ENCODE measurements around the gene TRIM66.
A peak's percentile ranks its signal among the peaks of the same experiment; 100 is the strongest.

Gene TRIM66

GRCh38 chr11:8581300-8581699, 101.2 kb downstream of the TRIM66 start:
- Histone ChIP-seq H3K36me3 (ENCODE audit: control insufficient read depth in 1 of 2, insufficient read depth in 2 of 2, low read length in 2 of 2) (no peaks in the 10 kb centered on the region), H3K4me1 (ENCODE audit: control insufficient read depth in 1 of 2, insufficient read depth in 2 of 2, low read length in 2 of 2) (no peaks in the 10 kb centered on the region), H4K91ac (ENCODE audit: low read depth, low read length) (no peak overlapping the region), H3K23ac (ENCODE audit: low read length) (no peak overlapping the region), H2BK120ac (ENCODE audit: insufficient read depth, low read length, poor library complexity) (no peak overlapping the region), H3K79me1 (ENCODE audit: low read length) (no peaks in the 10 kb centered on the region), H3K14ac (ENCODE audit: low read length) (no peak overlapping the region), H3K9ac (ENCODE audit: low read length) (no peak overlapping the region), H3K4me2 (ENCODE audit: low read length) (no peak overlapping the region), H4K8ac (ENCODE audit: low read depth, low read length) (no peak overlapping the region), H3K4me3 (ENCODE audit: low read depth, low read length) (no peak overlapping the region), H4K12ac (ENCODE audit: low read depth, low read length) (no peak overlapping the region), H3K79me2 (ENCODE audit: control insufficient read depth, insufficient read depth, low read length, poor library complexity) (no peaks in the 10 kb centered on the region), H2BK5ac (ENCODE audit: low read depth, low read length, poor library complexity) (no peak overlapping the region), H3K4ac (ENCODE audit: low read depth, low read length) (no peak overlapping the region), H2AK5ac (ENCODE audit: low read length) (no peak overlapping the region), H3K18ac (ENCODE audit: low read length) (no peak overlapping the region), H3K27ac (ENCODE audit: low read depth, low read length) (no peak overlapping the region), H3K9me3 (ENCODE audit: insufficient read depth, low read depth, low read length) (no peaks in the 10 kb centered on the region), H2BK12ac (ENCODE audit: low read length) (no peak overlapping the region), H2AFZ (ENCODE audit: insufficient read depth, low read length, poor library complexity) (no peak overlapping the region), H3K27me3 (ENCODE audit: insufficient read depth, low read length) (no peaks in the 10 kb centered on the region)
- DNase-seq, result peak; percentile 11 to 54
- no CpG with 5 or more reads among the region's 3 CpGs for WGBS (ENCODE audit: extremely low coverage, insufficient coverage, insufficient read length)

- DNase-seq, result peak in 1 of 2 donors; percentile 24
- Histone ChIP-seq H3K79me1 (ENCODE audit: low read length) (no peaks in the 10 kb centered on the region), H3K4ac (ENCODE audit: low read depth, low read length) (no peak overlapping the region), H2AFZ (ENCODE audit: insufficient read depth, low read length, poor library complexity) (no peak overlapping the region), H3K4me1 (ENCODE audit: control insufficient read depth in 1 of 2, insufficient read depth in 2 of 2, low read length in 2 of 2) (no peaks in the 10 kb centered on the region), H3K27me3 (ENCODE audit: insufficient read depth, low read length) (no peaks in the 10 kb centered on the region), H3K9me3 (ENCODE audit: insufficient read depth, low read depth, low read length) (no peaks in the 10 kb centered on the region), H4K8ac (ENCODE audit: low read depth, low read length) (no peak overlapping the region), H3K79me2 (ENCODE audit: control insufficient read depth, insufficient read depth, low read length, poor library complexity) (no peaks in the 10 kb centered on the region), H3K14ac (ENCODE audit: low read length) (no peak overlapping the region), H2BK120ac (ENCODE audit: insufficient read depth, low read length, poor library complexity) (no peak overlapping the region), H3K9ac (ENCODE audit: low read length) (no peak overlapping the region), H3K4me3 (ENCODE audit: low read depth, low read length) (no peak overlapping the region), H3K27ac (ENCODE audit: low read depth, low read length) (no peak overlapping the region), H2BK12ac (ENCODE audit: low read length) (no peak overlapping the region), H3K18ac (ENCODE audit: low read length) (no peak overlapping the region), H2AK5ac (ENCODE audit: low read length) (no peak overlapping the region), H3K23ac (ENCODE audit: low read length) (no peak overlapping the region), H3K4me2 (ENCODE audit: low read length) (no peak overlapping the region), H4K12ac (ENCODE audit: low read depth, low read length) (no peak overlapping the region), H3K36me3 (ENCODE audit: control insufficient read depth in 1 of 2, insufficient read depth in 2 of 2, low read length in 2 of 2) (no peaks in the 10 kb centered on the region), H2BK5ac (ENCODE audit: low read depth, low read length, poor library complexity) (no peak overlapping the region), H4K91ac (ENCODE audit: low read depth, low read length) (no peak overlapping the region)
- no CpG with 5 or more reads among the region's 2 CpGs for WGBS (ENCODE audit: extremely low coverage, insufficient coverage, insufficient read length)
Observed at GRCh38 chr11:8577791-8578581, 104.5 kb downstream of the TRIM66 start.

DNA sequence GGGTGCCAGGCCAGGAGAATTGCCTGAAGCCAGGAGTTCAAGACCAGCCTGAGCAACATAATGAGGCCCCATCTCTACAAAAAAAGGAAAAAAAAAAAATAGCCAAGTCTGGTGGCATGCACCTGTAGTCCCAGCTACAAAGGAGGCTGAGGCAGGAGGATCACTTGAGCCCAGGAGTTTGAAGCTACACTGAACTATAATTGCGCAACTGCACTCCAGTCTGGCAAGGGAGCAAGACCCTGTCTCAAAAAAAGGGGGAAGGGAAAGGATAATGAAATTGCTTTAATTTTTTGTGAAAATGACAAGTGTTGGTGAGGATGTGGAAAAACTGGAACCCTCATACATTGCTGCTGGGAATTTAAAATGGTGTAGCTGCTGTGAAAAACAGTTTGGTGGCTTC, 107.7 kb downstream of the TRIM66 start:
- no peak overlapping the region for H4K12ac ChIP-seq (ENCODE audit: low read depth, low read length)
- H4K8ac ChIP-seq (ENCODE audit: low read depth, low read length), result no peak overlapping the region
- H2BK5ac ChIP-seq (ENCODE audit: low read depth, low read length, poor library complexity), result no peak overlapping the region
- H2AFZ ChIP-seq (ENCODE audit: insufficient read depth, low read length, poor library complexity), result no peak overlapping the region
- no peak overlapping the region for H3K23ac ChIP-seq (ENCODE audit: low read length)
- no peak overlapping the region for H3K4me2 ChIP-seq (ENCODE audit: low read length)
- no CpG with 5 or more reads among the region's 1 CpG for WGBS (ENCODE audit: extremely low coverage, insufficient coverage, insufficient read length)
- no peak overlapping the region for H3K27ac ChIP-seq (ENCODE audit: low read depth, low read length)
- H3K18ac ChIP-seq (ENCODE audit: low read length), result no peak overlapping the region
- H2BK120ac ChIP-seq (ENCODE audit: insufficient read depth, low read length, poor library complexity), result no peak overlapping the region
- no peaks in the 10 kb centered on the region for H3K9me3 ChIP-seq (ENCODE audit: insufficient read depth, low read depth, low read length)
- DNase-seq, result no peak
- no peak overlapping the region for H3K9ac ChIP-seq (ENCODE audit: low read length)
- no peaks in the 10 kb centered on the region for H3K27me3 ChIP-seq (ENCODE audit: insufficient read depth, low read length)
- H3K36me3 ChIP-seq (ENCODE audit: control insufficient read depth in 1 of 2, insufficient read depth in 2 of 2, low read length in 2 of 2), result no peaks in the 10 kb centered on the region
- H3K14ac ChIP-seq (ENCODE audit: low read length), result no peak overlapping the region
- H3K79me2 ChIP-seq (ENCODE audit: control insufficient read depth, insufficient read depth, low read length, poor library complexity), result no peaks in the 10 kb centered on the region
- H3K79me1 ChIP-seq (ENCODE audit: low read length), result no peaks in the 10 kb centered on the region
- H2AK5ac ChIP-seq (ENCODE audit: low read length), result no peak overlapping the region
- no peak overlapping the region for H4K91ac ChIP-seq (ENCODE audit: low read depth, low read length)
- H2BK12ac ChIP-seq (ENCODE audit: low read length), result no peak overlapping the region
- H3K4me1 ChIP-seq (ENCODE audit: control insufficient read depth in 1 of 2, insufficient read depth in 2 of 2, low read length in 2 of 2), result no peaks in the 10 kb centered on the region
- no peak overlapping the region for H3K4ac ChIP-seq (ENCODE audit: low read depth, low read length)
- no peak overlapping the region for H3K4me3 ChIP-seq (ENCODE audit: low read depth, low read length)

DNA sequence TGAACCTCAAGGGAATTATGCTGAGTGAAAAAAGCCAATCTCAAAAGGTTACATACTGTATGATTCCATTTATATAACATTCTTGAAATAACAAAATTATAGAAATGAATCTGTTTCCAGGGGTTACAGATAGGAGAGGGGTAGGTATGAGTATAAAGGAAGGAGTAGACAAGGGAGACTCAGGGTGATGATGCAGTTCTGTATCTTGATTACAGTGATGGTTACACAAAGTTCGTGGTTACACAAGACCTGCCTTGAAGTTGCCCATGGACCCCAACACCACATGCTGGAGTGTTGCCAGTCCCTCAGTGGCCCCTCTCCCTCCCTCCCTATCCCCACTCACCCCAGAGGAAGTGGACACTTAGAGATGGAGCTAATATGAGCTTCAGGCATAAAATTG, 108.7 kb downstream of the TRIM66 start:
- H2BK120ac ChIP-seq (ENCODE audit: insufficient read depth, low read length, poor library complexity), result no peak overlapping the region
- H3K9ac ChIP-seq (ENCODE audit: low read length), result no peak overlapping the region
- no CpG with 5 or more reads among the region's 1 CpG for WGBS (ENCODE audit: extremely low coverage, insufficient coverage, insufficient read length)
- no peak overlapping the region for H4K8ac ChIP-seq (ENCODE audit: low read depth, low read length)
- no peak overlapping the region for H3K18ac ChIP-seq (ENCODE audit: low read length)
- no peak overlapping the region for H2BK12ac ChIP-seq (ENCODE audit: low read length)
- H3K27ac ChIP-seq (ENCODE audit: low read depth, low read length), result no peak overlapping the region
- no peak overlapping the region for H4K91ac ChIP-seq (ENCODE audit: low read depth, low read length)
- no peak overlapping the region for H2BK5ac ChIP-seq (ENCODE audit: low read depth, low read length, poor library complexity)
- no peaks in the 10 kb centered on the region for H3K79me2 ChIP-seq (ENCODE audit: control insufficient read depth, insufficient read depth, low read length, poor library complexity)
- no peaks in the 10 kb centered on the region for H3K36me3 ChIP-seq (ENCODE audit: control insufficient read depth in 1 of 2, insufficient read depth in 2 of 2, low read length in 2 of 2)
- no peak overlapping the region for H4K12ac ChIP-seq (ENCODE audit: low read depth, low read length)
- no peaks in the 10 kb centered on the region for H3K27me3 ChIP-seq (ENCODE audit: insufficient read depth, low read length)
- H3K4ac ChIP-seq (ENCODE audit: low read depth, low read length), result no peak overlapping the region
- no peaks in the 10 kb centered on the region for H3K79me1 ChIP-seq (ENCODE audit: low read length)
- H3K23ac ChIP-seq (ENCODE audit: low read length), result no peak overlapping the region
- no peak overlapping the region for H3K4me3 ChIP-seq (ENCODE audit: low read depth, low read length)
- no peak overlapping the region for H3K4me2 ChIP-seq (ENCODE audit: low read length)
- H3K14ac ChIP-seq (ENCODE audit: low read length), result no peak overlapping the region
- no peak overlapping the region for H2AFZ ChIP-seq (ENCODE audit: insufficient read depth, low read length, poor library complexity)
- H3K4me1 ChIP-seq (ENCODE audit: control insufficient read depth in 1 of 2, insufficient read depth in 2 of 2, low read length in 2 of 2), result no peaks in the 10 kb centered on the region
- no peak for DNase-seq
- no peak overlapping the region for H2AK5ac ChIP-seq (ENCODE audit: low read length)
- no peaks in the 10 kb centered on the region for H3K9me3 ChIP-seq (ENCODE audit: insufficient read depth, low read depth, low read length)

All from trophoblast cell (in vitro differentiated cells and primary cell).